Endodermal cell (in vitro differentiated cells): ENCODE data around the gene CARNS1. TPM values are rescaled to one million over a fixed set of nuclear protein-coding genes. Genes with fewer than 3 reads are reported as not detected.

Experiments used
- DNase-seq: peaks from one replicate; pipeline ENCODE4 v3.0.0-alpha.2; 2017
- H3K27ac ChIP-seq: 2 replicates; pipeline ENCODE4 v1.5.1; 2013; ENCODE audit warnings: mild to moderate bottlenecking, low read depth, low read length, moderate library complexity
- H3K27me3 ChIP-seq: 2 replicates; pipeline ENCODE4 v1.6.1; 2013; ENCODE audit warnings: mild to moderate bottlenecking, low read length, moderate library complexity; ENCODE audit not compliant: insufficient read depth, control insufficient read depth, poor library complexity, severe bottlenecking
- H3K36me3 ChIP-seq: 2 replicates; pipeline ENCODE4 v1.7.0; 2013; ENCODE audit warnings: mild to moderate bottlenecking, low read length, moderate library complexity; ENCODE audit not compliant: control insufficient read depth, insufficient read depth
- H3K4me1 ChIP-seq: one replicate; pipeline ENCODE4 v1.7.0; 2013; ENCODE audit warnings: low read length; ENCODE audit not compliant: control insufficient read depth, insufficient read depth
- H3K4me3 ChIP-seq: 2 replicates; pipeline ENCODE4 v1.5.1; 2013; ENCODE audit warnings: mild to moderate bottlenecking, low read length, moderate library complexity
- H3K9ac ChIP-seq: 2 replicates; pipeline ENCODE4 v1.6.1; 2013; ENCODE audit warnings: mild to moderate bottlenecking, low read length, moderate library complexity; ENCODE audit not compliant: poor library complexity, severe bottlenecking; ENCODE audit errors: extremely low read depth
- H3K9me3 ChIP-seq: 2 replicates; pipeline ENCODE4 v1.6.1; 2013; ENCODE audit warnings: mild to moderate bottlenecking, low read length, moderate library complexity; ENCODE audit not compliant: control insufficient read depth
- H3K27ac Mint-ChIP-seq: 2 replicates; pipeline ENCODE4 v1.8.0; 2020; ENCODE audit warnings: mixed read lengths
- H3K27me3 Mint-ChIP-seq: 2 replicates; pipeline ENCODE4 v1.8.0; 2021; ENCODE audit warnings: mild to moderate bottlenecking, mixed read lengths; ENCODE audit not compliant: insufficient read depth
- H3K36me3 Mint-ChIP-seq: 2 replicates; pipeline ENCODE4 v1.8.0; 2020; ENCODE audit warnings: low read depth, mixed read lengths
- H3K4me1 Mint-ChIP-seq: 2 replicates; pipeline ENCODE4 v1.8.0; 2020; ENCODE audit warnings: mixed read lengths
- H3K4me3 Mint-ChIP-seq: 2 replicates; pipeline ENCODE4 v1.8.0; 2020; ENCODE audit warnings: mild to moderate bottlenecking, moderate library complexity, mixed read lengths
- H3K9me3 Mint-ChIP-seq: 2 replicates; pipeline ENCODE4 v1.8.0; 2020; ENCODE audit warnings: mild to moderate bottlenecking, mixed read lengths
- WGBS, 2 experiments: methylation state at CpG; one replicate each; pipeline versions ENCODE4 v1.1.5 to v1.1.7; 2013; ENCODE audit warnings: missing lambda C conversion rate in 2 of 2, mixed read lengths in 1 of 2; ENCODE audit not compliant: insufficient coverage in 1 of 2, insufficient read length in 1 of 2; 5-methylcytosine and 5-hydroxymethylcytosine counted together
- total RNA-seq, 2 donors: library from RNA; stranded (reverse); fragmentation: NEBNext Ultra II Directional in 1 of 2; extraction: Animal tissue kit (Norgen Biotek cat#: 25700) in 1 of 2; gene quantifications; 2 replicates in 1 of 2; 3 replicates in 1 of 2; pipeline ENCODE4 v1.2.1, GENCODE V29; 2021
- TF ChIP-seq, protein P1 (sequence below): fragments of 200-600 bp; sonication (generic); conservative IDR thresholded peaks from 2 replicates; pipeline ENCODE4 v1.5.0; 2021; ENCODE audit warnings: antibody characterized with exemption, mild to moderate bottlenecking

Gene CARNS1
- total RNA-seq, 2 donors from 2014 or later = 1.6 to 2.2 TPM

DNA sequence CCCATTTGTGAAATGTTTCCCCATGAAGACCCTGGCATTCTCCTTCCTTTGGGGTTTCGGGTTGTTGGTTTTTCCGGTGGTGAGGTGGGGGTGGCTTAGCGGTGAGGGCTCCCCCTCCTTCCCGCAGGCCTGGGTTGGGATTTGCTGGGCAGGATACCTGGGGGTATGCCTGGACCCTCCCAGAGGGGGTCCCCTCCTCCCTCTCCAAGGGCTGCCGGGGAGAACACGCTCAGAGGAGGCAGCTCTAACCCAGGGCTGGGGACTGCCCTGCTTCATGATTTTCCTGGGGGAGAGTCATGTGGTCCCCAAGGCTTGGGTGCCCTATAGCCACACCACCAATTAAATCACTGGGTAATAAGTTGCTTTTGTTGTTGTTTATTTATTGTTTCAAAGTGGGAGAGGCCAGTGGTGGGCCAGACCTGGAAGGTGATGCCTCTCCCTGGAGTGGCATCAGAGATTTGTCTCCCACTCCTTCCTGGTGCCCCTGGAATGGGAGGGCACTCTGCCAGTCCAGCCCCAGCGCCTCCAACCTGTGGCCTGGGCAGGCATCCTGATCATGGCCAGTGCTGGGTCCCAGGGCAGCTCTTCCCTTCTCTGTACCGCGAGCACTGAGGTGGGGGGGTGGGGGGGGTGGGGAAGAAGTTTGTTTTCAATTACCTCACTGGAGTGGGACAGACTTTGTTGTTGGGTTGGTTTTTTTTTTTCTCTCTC is 40.8 kb upstream of the CARNS1 start:
- Mint-ChIP-seq H3K27ac (peak overlapping the region; percentile 92), H3K4me3 (peak overlapping the region; percentile 76), H3K27me3 (peaks cover 57% of the 10 kb centered on the region), H3K4me1 (peaks cover 43% of the 10 kb centered on the region), H3K9me3 (no peaks in the 10 kb centered on the region), H3K36me3 (no peaks in the 10 kb centered on the region)
- Histone ChIP-seq H3K27ac (no peak overlapping the region), H3K9me3 (no peaks in the 10 kb centered on the region), H3K9ac (peak overlapping the region; percentile 69), H3K27me3 (no peaks in the 10 kb centered on the region), H3K36me3 (no peaks in the 10 kb centered on the region), H3K4me3 (peak overlapping the region; percentile 81), H3K4me1 (peaks cover 30% of the 10 kb centered on the region)
- TF ChIP-seq, protein P1, sequence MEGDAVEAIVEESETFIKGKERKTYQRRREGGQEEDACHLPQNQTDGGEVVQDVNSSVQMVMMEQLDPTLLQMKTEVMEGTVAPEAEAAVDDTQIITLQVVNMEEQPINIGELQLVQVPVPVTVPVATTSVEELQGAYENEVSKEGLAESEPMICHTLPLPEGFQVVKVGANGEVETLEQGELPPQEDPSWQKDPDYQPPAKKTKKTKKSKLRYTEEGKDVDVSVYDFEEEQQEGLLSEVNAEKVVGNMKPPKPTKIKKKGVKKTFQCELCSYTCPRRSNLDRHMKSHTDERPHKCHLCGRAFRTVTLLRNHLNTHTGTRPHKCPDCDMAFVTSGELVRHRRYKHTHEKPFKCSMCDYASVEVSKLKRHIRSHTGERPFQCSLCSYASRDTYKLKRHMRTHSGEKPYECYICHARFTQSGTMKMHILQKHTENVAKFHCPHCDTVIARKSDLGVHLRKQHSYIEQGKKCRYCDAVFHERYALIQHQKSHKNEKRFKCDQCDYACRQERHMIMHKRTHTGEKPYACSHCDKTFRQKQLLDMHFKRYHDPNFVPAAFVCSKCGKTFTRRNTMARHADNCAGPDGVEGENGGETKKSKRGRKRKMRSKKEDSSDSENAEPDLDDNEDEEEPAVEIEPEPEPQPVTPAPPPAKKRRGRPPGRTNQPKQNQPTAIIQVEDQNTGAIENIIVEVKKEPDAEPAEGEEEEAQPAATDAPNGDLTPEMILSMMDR = no peak
- peak; percentile 65 for DNase-seq
- 33% methylated on average over 5 of the region's 9 CpGs; no CpG with 5 or more reads in 1 of the 2 experiments for WGBS, 2 experiments

GRCh38 chr11:67375320-67376055 is 40.0 kb upstream of the CARNS1 start:
- Mint-ChIP-seq H3K4me3 (peak overlapping the region; percentile 41), H3K4me1 (peaks cover 37% of the 10 kb centered on the region), H3K9me3 (no peaks in the 10 kb centered on the region), H3K27me3 (peaks cover 53% of the 10 kb centered on the region), H3K27ac (no peak overlapping the region), H3K36me3 (no peaks in the 10 kb centered on the region)
- Histone ChIP-seq H3K9me3 (no peaks in the 10 kb centered on the region), H3K27me3 (no peaks in the 10 kb centered on the region), H3K9ac (no peak overlapping the region), H3K4me3 (peak overlapping the region; percentile 56), H3K27ac (no peak overlapping the region), H3K36me3 (no peaks in the 10 kb centered on the region), H3K4me1 (peaks cover 30% of the 10 kb centered on the region)
- peak; percentile 85 for DNase-seq
- WGBS, 2 experiments = 15 to 16% methylated on average over 4 to 13 of the region's 15 CpGs
- TF ChIP-seq, protein P1 = no peak

GRCh38 chr11:67376063-67376820 is 39.2 kb upstream of the CARNS1 start:
- peak overlapping the region; percentile 56 for H3K4me3 ChIP-seq
- no peaks in the 10 kb centered on the region for H3K9me3 Mint-ChIP-seq
- peaks cover 24% of the 10 kb centered on the region for H3K4me1 ChIP-seq
- DNase-seq = peak; percentile 53
- no peaks in the 10 kb centered on the region for H3K9me3 ChIP-seq
- no peak overlapping the region for H3K9ac ChIP-seq
- H3K27ac ChIP-seq = no peak overlapping the region
- no peaks in the 10 kb centered on the region for H3K36me3 ChIP-seq
- no peaks in the 10 kb centered on the region for H3K36me3 Mint-ChIP-seq
- peaks cover 30% of the 10 kb centered on the region for H3K4me1 Mint-ChIP-seq
- no peaks in the 10 kb centered on the region for H3K27me3 ChIP-seq
- H3K27ac Mint-ChIP-seq = no peak overlapping the region
- H3K4me3 Mint-ChIP-seq = peak overlapping the region; percentile 41
- peaks cover 57% of the 10 kb centered on the region for H3K27me3 Mint-ChIP-seq
- TF ChIP-seq, protein P1 = no peak
- 44 to 62% methylated on average over 4 to 7 of the region's 7 CpGs for WGBS, 2 experiments
